ENCODE data around the gene PARD6A.

The PARD6A gene

GRCh38 chr16:67701420-67701819 is 40.7 kb downstream of the PARD6A start:
- no peak for TF ChIP-seq CTCF (IDR thresholded peaks at IDR 0.05; ENCODE audit: low read depth, low read length)
- no peak overlapping the region for H3K4me3 ChIP-seq (ENCODE audit: low read depth, low read length)

- TF ChIP-seq CTCF (IDR thresholded peaks at IDR 0.05; ENCODE audit: low read depth, low read length) = no peak
Measured at GRCh38 chr16:67702130-67702529, 41.4 kb downstream of the PARD6A start.

GRCh38 chr16:67703626-67704025 is 42.9 kb downstream of the PARD6A start:
- no peak overlapping the region for H3K4me3 ChIP-seq (ENCODE audit: low read depth, low read length)
- no peak for TF ChIP-seq CTCF (IDR thresholded peaks at IDR 0.05; ENCODE audit: low read depth, low read length)

More at GRCh38 chr16:67702130-67702529, 41.4 kb downstream of the PARD6A start:
- no peak overlapping the region for H3K4me3 ChIP-seq (ENCODE audit: low read depth, low read length)

- TF ChIP-seq CTCF (IDR thresholded peaks at IDR 0.05; ENCODE audit: low read depth, low read length) = no peak
- no peak overlapping the region for H3K4me3 ChIP-seq (ENCODE audit: low read depth, low read length)
Measured at GRCh38 chr16:67704110-67704509, 43.4 kb downstream of the PARD6A start.

- no peak for TF ChIP-seq CTCF (IDR thresholded peaks at IDR 0.05; ENCODE audit: low read depth, low read length)
Measured at GRCh38 chr16:67707210-67707609, 46.5 kb downstream of the PARD6A start.

GRCh38 chr16:67707790-67708189 is 47.0 kb downstream of the PARD6A start:
- TF ChIP-seq CTCF (IDR thresholded peaks at IDR 0.05; ENCODE audit: low read depth, low read length) = no peak
- no peak overlapping the region for H3K4me3 ChIP-seq (ENCODE audit: low read depth, low read length)

More at GRCh38 chr16:67707210-67707609, 46.5 kb downstream of the PARD6A start:
- H3K4me3 ChIP-seq (ENCODE audit: low read depth, low read length) = no peak overlapping the region

GRCh38 chr16:67708368-67708771 is 47.6 kb downstream of the PARD6A start:
- no peak for TF ChIP-seq CTCF (IDR thresholded peaks at IDR 0.05; ENCODE audit: low read depth, low read length)

More at GRCh38 chr16:67708368-67708771, 47.6 kb downstream of the PARD6A start:
- H3K4me3 ChIP-seq (ENCODE audit: low read depth, low read length) = no peak overlapping the region

All from WI38 (cell line).